GM21825 (cell line): ENCODE measurements around the gene SLC10A3.

Source experiments
- ATAC-seq: cut with Tn5 transposase; IDR thresholded peaks from one replicate; pipeline ENCODE4 v1.9.1; 2021; ENCODE audit warnings: mild to moderate bottlenecking, moderate library complexity; ENCODE audit not compliant: unreplicated experiment

SLC10A3 gene

GRCh38 chrX:154484255-154485149 lies 5.9 kb downstream of the SLC10A3 start:
- ATAC-seq: no peak

- no peak for ATAC-seq
Observed at GRCh38 chrX:154483325-154483724, 7.1 kb downstream of the SLC10A3 start.

DNA sequence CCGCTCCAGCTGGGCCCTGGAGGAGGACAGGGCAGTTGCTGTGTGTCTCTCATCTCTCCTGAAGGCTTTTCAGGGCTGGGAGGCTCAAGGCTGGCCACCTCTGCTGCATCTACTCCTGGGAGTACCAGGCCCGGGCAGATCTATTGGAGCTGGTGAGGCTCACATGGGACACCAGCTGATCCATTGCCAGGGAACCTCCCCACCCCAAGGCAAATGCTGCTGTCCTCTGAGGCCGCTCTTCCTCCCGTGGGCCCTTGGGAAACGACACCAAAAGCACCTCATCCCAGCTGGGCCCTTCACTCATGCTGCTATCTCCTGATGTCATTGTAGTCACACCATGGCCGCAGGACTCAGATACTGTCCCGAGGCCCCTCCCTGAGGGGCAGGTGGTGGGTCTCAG lies 7.6 kb downstream of the SLC10A3 start:
- ATAC-seq: no peak

DNA sequence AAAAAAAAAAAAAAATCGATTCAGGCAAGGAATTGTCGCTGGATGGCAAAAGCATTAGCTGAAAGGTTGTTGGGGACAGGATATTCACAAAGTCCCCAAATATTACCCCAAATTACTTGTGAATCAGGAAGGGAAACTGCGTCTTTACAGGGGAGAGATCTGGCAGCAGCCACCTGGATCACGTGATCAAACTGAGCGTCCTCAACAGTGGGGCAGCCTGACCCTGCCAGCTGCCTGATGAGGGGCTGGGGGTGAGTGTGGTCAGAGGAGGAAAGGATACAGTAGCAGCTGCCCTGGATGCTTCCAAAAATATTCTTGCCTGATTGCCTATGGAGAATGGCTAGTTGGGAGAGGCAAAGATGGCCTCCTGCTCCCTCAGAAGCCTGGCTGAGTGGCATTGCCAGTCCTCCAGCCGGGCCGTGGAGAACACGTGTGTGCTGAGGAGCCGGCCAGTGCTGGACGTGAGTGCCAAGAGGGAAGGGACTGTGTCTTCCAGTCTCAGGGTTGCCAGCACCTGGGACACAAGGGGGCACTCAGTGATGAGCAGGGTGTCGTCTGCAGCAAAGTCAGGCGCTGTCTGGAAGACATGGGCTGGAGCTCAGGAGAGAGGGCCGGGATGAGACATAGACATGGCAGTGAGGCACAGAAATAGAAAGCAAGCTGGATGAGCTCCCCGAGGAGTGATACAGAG lies 8.4 kb downstream of the SLC10A3 start:
- ATAC-seq: no peak

GRCh38 chrX:154481195-154481594 lies 9.2 kb downstream of the SLC10A3 start:
- ATAC-seq: no peak

GRCh38 chrX:154478728-154479622 lies 11.5 kb downstream of the SLC10A3 start, which contains the start of gene LAGE3:
Gene LAGE3, minus strand, starts transcription at chrX:154479281. Its CDS starts 366 bp downstream, at chrX:154478915.
- ATAC-seq: peak; percentile 86

GRCh38 chrX:154477891-154478477 lies 12.4 kb downstream of the SLC10A3 start:
- no peak for ATAC-seq

DNA sequence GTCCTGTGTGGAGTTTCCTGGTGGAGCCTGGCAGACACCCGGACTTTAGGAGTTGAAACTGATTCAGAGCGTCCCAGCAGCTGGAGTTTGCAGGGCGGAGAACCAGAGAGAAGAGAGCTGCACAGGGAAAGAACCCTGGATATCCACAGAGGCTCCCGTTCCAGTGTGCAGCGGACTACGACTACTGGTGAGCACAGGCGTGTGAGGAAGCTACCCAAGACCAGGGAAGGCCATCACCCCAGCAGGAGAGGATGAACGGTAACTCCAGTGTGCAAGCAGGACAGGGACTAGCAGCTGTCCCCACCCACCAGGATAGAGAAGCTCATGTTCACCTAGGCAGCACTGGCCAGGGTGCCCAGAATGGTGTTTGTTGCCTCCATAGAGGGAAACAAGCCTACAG lies 13.6 kb downstream of the SLC10A3 start:
- no peak for ATAC-seq

GRCh38 chrX:154473683-154474082 lies 16.7 kb downstream of the SLC10A3 start:
- ATAC-seq: no peak

DNA sequence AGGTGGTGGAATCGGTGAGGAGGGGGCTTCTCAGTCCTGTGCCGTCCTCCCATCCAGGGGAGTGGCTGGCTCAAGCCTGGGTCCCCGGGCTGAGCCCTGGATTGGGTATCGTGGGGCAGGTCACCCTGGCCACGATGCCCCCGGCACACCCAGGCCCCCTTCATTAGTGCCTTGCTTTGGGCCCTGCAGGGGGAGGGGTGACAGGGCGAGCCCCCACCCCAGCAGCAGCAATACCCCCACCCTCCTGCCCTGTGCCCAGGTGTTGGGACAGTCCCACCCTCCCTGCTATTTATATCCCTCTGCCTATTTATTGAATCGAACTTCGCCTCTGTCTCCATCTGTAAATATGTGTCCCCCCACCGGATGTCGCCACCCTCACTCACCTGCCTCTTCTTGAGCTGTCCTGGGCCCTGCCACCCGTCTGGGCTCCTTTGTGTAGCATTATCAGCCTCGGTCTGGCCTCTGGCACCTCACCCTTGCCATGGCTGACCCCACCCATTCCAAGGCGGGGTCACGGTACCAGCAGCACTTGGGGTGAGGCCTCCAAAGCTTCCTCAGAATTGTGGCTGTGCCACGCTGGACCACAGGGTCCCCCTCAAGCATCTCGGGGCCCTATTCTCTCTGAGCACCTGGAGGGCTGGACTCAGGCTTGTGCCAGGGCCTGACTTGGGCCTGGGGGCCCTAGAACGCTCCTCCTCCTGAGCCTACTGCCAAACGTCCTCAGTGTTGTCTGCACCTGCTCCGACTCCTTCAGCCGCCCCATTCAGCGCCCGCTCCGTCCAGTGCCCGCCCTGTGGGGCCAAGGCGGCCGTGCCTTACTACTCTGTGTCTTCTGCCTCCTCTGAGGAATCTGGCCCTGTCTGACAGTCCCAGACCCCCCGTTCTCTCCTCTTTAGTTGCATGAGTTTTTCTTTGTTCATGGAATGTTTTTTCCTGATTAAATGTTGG lies 17.5 kb downstream of the SLC10A3 start:
- ATAC-seq: no peak

DNA sequence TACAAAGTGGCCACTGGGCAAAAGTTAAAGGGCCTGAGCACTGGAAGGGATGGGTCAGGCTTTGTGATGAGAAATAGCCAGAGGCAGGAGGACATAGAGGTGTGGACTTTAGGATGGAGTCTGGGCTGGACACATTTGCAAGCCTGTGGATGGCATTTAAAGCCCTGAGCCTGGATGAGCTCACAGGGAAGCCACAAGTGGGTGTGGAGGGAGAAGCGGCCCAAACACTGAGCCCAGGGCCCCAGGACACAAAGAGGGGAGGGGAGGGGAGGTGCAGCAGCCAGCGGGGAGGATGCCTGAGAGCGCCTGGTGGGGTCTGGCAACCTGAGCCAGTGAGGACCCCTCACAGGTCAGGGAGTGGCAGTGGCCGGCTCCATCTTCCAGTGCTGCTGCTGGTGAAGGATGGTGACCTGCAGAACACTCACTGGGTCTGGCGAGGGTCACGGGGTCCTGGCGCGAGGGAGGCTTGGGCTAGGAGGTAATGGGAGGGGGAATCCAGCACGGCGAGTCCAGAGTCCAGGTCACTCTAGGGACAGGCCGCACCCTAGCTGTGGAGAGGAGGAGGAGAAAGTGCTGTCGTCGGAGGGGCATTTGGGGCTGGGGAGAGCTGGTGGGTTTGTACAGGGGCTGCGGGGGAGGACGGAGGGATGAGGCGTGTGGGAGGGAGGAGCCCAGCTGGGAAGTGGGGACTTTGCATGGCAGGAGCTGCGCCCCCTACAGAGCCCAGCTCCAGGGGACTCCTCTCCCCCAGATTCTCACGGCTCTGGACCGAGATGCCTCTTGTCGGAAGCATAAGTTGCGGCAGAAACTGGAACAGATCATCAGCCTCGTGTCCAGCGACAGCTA lies 18.4 kb downstream of the SLC10A3 start:
- no peak for ATAC-seq

DNA sequence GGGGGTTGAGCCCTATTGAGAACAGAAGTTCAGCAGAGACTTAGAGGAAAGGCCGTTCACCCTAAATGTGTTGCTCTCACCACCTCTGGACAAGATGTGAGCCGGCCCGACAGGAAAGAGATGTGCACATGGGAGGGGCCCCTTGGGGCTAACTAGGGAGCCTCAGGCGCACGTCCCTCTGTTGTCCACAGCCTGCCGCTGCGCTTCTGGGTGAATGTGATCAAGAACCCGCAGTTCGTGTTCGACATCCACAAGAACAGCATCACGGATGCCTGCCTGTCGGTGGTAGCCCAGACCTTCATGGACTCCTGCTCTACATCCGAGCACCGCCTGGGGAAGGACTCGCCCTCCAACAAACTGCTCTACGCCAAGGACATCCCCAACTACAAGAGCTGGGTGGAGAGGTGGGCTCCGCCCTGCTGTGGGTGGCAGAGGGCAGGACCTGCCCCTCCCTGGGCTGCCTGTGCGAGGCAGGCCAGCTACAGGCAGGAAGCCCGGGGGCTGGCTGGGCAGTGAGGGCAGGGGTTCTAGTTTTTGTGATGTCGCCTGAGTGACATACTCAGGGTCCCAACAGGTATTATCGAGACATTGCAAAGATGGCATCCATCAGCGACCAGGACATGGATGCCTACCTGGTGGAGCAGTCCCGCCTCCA lies 19.4 kb downstream of the SLC10A3 start:
- ATAC-seq: no peak

- no peak for ATAC-seq
Observed at GRCh38 chrX:154470434-154470833, 20.0 kb downstream of the SLC10A3 start.

DNA sequence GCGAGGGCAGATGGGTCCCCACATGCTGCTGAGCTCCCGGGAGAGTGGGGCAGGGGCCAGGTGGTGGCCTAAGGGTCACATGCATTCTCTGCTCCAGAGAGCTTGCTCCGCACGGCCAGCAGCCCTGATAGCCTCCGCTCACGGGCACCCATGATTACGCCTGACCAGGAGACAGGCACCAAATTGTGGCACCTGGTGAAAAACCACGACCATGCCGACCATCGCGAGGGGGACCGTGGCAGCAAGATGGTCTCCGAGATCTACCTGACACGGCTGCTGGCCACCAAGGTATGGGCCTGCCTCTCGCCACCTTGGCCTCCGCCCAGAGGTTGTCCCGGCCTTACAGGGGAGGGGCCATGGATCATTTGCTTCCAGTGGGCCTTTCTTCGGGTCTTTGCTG lies 20.5 kb downstream of the SLC10A3 start:
- ATAC-seq: no peak

DNA sequence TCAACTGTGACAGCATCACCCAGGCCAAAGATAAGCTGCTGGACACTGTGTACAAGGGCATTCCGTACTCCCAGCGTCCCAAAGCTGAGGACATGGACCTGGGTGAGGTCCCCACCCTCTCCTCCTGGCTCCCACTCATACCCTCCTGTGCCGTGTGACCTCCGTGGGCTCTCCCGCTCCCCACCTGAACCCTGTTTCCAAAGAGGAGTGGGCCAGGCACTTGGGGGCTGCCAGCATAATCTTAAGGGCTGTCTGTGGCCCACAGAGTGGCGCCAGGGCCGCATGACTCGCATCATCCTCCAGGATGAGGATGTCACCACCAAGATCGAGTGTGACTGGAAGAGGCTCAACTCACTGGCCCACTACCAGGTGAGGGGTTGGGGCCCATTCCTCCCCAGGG lies 21.3 kb downstream of the SLC10A3 start:
- ATAC-seq: no peak

DNA sequence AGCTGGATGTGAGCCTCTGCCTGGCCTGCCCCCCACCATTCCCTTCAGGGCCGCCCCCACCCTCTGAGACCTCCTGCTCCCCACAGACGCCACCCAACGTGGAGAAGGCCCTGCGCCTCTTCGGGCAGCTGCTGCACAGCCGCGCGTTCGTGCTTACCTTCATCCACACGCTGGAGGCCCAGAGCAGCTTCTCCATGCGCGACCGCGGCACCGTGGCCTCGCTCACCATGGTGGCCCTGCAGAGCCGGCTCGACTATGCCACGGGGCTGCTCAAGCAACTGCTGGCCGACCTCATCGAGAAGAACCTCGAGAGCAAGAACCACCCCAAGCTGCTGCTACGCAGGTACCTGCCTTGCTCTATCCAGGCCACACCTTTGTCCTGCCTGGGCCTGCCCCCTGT lies 22.2 kb downstream of the SLC10A3 start:
- no peak for ATAC-seq

DNA sequence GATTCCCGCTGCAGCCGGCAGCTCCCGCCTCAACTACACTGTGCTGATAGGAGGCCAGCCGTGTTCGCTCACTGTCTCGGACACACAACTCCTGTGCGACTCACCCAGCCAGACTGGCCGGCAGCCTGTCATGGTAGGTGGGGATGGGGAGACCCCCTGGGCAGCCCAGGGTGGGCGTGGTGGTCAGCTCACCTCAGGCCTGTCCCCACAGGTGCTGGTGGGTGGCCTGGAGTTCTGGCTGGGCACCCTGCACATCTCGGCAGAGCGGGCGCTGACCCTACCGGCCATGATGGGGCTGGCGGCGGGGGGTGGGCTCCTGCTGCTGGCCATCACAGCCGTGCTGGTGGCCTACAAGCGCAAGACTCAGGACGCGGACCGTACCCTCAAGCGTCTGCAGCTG lies 22.9 kb downstream of the SLC10A3 start:
- ATAC-seq: no peak

- no peak for ATAC-seq
Observed at GRCh38 chrX:154466907-154467306, 23.5 kb downstream of the SLC10A3 start.
